ENCODE data around the gene MAP3K10.

MAP3K10 gene

DNA sequence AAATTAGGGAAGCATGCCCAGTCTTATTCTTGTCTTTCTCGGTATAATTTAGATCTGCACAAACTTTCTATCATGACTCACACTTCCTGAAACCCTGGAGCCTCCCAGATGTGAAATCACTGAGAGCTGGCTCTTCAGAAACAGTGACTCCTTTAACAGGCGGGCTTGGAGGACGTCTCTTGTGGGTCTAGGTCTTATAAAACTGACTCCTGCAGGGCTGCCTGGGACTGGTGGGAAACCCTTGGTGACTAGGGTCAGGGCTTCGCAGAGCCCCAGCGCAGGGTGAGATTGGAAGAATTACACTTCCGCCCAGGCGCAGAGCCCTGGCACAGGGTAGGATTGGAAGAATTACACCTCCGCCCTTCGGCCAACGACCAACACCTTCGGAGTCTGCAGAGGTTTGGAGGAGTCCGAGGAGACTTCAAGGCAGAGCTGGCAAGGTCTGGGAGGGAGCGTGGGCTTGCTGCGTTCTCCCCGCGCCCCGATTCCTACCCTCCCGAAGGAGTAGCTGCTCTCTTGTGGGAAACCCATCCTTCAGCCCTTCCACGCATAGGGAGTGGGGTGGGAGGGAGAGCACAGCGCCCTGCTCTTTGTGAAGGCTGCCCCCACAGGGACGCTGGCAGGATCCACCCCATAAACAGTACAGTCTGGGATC lies 43.4 kb upstream of the MAP3K10 start (continued):
- TF ChIP-seq SP3 (tag by site-specific recombination; IDR thresholded peaks at IDR 0.05): no peak

DNA sequence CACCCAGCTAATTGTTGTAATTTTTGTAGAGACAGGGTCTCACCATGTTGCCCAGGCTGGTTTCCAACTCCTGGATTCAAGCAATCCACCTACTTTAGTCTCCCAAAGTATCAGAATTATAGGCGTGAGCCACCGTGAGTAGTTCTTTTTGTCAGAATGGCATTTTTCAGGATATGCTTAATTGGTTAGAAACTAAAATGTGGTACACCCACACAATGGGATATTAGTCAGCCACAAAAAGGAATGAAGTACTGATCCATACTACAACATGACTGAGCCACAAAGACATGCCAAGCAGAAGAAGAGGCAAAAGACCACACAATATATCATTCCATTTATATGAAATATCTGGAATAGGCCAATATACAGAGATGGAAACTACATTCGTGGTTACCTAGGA lies 41.7 kb upstream of the MAP3K10 start:
- Histone ChIP-seq H3K4me3 (ENCODE audit: low read depth, low read length) (no peak overlapping the region), H3K9me3 (ENCODE audit: control insufficient read depth, insufficient read depth, low read depth, low read length) (no peaks in the 10 kb centered on the region; the same call in 1 of the 2 replicates), H3K27ac (ENCODE audit: extremely low read depth, low read depth, low read length) (no peak overlapping the region), H3K36me3 (ENCODE audit: control insufficient read depth in 2 of 2, insufficient read depth in 1 of 2, low read length in 2 of 2) (no peaks in the 10 kb centered on the region; a peak in 1 of 3 replicates), H3K4me1 (ENCODE audit: control insufficient read depth, insufficient read depth, low read length) (no peaks in the 10 kb centered on the region; the same call in 1 of the 2 replicates)
- POLR2A ChIA-PET: no interaction called here
- TF ChIP-seq, protein P1, sequence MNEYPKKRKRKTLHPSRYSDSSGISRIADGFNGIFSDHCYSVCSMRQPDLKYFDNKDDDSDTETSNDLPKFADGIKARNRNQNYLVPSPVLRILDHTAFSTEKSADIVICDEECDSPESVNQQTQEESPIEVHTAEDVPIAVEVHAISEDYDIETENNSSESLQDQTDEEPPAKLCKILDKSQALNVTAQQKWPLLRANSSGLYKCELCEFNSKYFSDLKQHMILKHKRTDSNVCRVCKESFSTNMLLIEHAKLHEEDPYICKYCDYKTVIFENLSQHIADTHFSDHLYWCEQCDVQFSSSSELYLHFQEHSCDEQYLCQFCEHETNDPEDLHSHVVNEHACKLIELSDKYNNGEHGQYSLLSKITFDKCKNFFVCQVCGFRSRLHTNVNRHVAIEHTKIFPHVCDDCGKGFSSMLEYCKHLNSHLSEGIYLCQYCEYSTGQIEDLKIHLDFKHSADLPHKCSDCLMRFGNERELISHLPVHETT (tag by site-specific recombination; IDR thresholded peaks at IDR 0.05): no peak
- TF ChIP-seq ZNF132 (tag by site-specific recombination; IDR thresholded peaks at IDR 0.05; ENCODE audit: borderline replicate concordance) (no peak), ZNF202 (tag by site-specific recombination; IDR thresholded peaks at IDR 0.05; ENCODE audit: borderline replicate concordance) (no peak), GLI2 (tag by site-specific recombination; IDR thresholded peaks at IDR 0.05; ENCODE audit: borderline replicate concordance, low read depth) (no peak), ZNF239 (tag by site-specific recombination; IDR thresholded peaks at IDR 0.05) (no peak), ZNF549 (tag by site-specific recombination; IDR thresholded peaks at IDR 0.05) (no peak), ZNF391 (tag by site-specific recombination; IDR thresholded peaks at IDR 0.05; ENCODE audit: borderline replicate concordance, low read depth) (no peak), GLIS1 (tag by site-specific recombination; IDR thresholded peaks at IDR 0.05) (no peak), TCF7L2 (IDR thresholded peaks at IDR 0.05; ENCODE audit: borderline replicate concordance, low read depth, low read length) (no peak), ZNF768 (tag by site-specific recombination; IDR thresholded peaks at IDR 0.05) (no peak)
- TF ChIP-seq, protein P2, sequence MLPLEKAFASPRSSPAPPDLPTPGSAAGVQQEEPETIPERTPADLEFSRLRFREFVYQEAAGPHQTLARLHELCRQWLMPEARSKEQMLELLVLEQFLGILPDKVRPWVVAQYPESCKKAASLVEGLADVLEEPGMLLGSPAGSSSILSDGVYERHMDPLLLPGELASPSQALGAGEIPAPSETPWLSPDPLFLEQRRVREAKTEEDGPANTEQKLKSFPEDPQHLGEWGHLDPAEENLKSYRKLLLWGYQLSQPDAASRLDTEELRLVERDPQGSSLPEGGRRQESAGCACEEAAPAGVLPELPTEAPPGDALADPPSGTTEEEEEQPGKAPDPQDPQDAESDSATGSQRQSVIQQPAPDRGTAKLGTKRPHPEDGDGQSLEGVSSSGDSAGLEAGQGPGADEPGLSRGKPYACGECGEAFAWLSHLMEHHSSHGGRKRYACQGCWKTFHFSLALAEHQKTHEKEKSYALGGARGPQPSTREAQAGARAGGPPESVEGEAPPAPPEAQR (tag by site-specific recombination; IDR thresholded peaks at IDR 0.05): no peak
- TF ChIP-seq, protein P3, sequence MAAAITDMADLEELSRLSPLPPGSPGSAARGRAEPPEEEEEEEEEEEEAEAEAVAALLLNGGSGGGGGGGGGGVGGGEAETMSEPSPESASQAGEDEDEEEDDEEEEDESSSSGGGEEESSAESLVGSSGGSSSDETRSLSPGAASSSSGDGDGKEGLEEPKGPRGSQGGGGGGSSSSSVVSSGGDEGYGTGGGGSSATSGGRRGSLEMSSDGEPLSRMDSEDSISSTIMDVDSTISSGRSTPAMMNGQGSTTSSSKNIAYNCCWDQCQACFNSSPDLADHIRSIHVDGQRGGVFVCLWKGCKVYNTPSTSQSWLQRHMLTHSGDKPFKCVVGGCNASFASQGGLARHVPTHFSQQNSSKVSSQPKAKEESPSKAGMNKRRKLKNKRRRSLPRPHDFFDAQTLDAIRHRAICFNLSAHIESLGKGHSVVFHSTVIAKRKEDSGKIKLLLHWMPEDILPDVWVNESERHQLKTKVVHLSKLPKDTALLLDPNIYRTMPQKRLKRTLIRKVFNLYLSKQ (tag by site-specific recombination; IDR thresholded peaks at IDR 0.05; ENCODE audit: borderline replicate concordance): no peak
- CTCF ChIA-PET: interaction anchor here (0.6 kb wide), 1 partner anchor 314 kb away, joined by 3 read pairs; no protein-coding TSS in a partner anchor

DNA sequence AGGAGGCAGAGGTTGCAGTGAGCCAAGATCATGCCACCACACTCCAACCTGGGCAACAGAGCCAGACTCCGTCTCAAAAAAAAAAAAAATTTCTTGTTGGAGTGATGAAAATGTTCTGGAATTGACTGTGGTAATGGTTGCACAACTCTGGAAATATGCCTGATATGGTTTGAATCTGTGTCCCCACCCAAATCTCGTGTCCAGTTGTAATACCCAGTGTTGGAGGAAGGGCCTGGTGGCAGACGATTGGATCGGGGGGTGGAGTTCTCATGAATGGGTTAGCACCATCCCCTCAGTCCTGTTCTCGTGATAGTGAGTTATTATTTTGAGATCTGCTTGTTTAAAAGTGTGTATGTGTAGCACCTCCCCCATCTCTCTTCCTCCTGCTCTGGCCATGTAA lies 41.1 kb upstream of the MAP3K10 start:
- Histone ChIP-seq H3K4me1 (ENCODE audit: control insufficient read depth, insufficient read depth, low read length) (no peaks in the 10 kb centered on the region; the same call in 1 of the 2 replicates), H3K27ac (ENCODE audit: extremely low read depth, low read depth, low read length) (no peak overlapping the region), H3K9me3 (ENCODE audit: control insufficient read depth, insufficient read depth, low read depth, low read length) (no peaks in the 10 kb centered on the region; the same call in 1 of the 2 replicates), H3K36me3 (ENCODE audit: control insufficient read depth in 2 of 2, insufficient read depth in 1 of 2, low read length in 2 of 2) (no peaks in the 10 kb centered on the region; a peak in 1 of 3 replicates), H3K4me3 (ENCODE audit: low read depth, low read length) (no peak overlapping the region)
- ChIA-PET CTCF (interaction anchor here (0.7 to 7.8 kb wide), 3 partner anchors 9 to 78 kb away, joined by 4 to 58 read pairs (median 12); no protein-coding TSS in a partner anchor), POLR2A (no interaction called here)
- TF ChIP-seq GLIS2 (tag by site-specific recombination; IDR thresholded peaks at IDR 0.05) (no peak), ZNF610 (tag by site-specific recombination; IDR thresholded peaks at IDR 0.05; ENCODE audit: borderline replicate concordance) (no peak), ZNF248 (tag by site-specific recombination; IDR thresholded peaks at IDR 0.05) (no peak), OSR2 (tag by site-specific recombination; IDR thresholded peaks at IDR 0.05) (no peak), ZNF654 (tag by site-specific recombination; IDR thresholded peaks at IDR 0.05; ENCODE audit: low read depth) (no peak)
- TF ChIP-seq, protein P4, sequence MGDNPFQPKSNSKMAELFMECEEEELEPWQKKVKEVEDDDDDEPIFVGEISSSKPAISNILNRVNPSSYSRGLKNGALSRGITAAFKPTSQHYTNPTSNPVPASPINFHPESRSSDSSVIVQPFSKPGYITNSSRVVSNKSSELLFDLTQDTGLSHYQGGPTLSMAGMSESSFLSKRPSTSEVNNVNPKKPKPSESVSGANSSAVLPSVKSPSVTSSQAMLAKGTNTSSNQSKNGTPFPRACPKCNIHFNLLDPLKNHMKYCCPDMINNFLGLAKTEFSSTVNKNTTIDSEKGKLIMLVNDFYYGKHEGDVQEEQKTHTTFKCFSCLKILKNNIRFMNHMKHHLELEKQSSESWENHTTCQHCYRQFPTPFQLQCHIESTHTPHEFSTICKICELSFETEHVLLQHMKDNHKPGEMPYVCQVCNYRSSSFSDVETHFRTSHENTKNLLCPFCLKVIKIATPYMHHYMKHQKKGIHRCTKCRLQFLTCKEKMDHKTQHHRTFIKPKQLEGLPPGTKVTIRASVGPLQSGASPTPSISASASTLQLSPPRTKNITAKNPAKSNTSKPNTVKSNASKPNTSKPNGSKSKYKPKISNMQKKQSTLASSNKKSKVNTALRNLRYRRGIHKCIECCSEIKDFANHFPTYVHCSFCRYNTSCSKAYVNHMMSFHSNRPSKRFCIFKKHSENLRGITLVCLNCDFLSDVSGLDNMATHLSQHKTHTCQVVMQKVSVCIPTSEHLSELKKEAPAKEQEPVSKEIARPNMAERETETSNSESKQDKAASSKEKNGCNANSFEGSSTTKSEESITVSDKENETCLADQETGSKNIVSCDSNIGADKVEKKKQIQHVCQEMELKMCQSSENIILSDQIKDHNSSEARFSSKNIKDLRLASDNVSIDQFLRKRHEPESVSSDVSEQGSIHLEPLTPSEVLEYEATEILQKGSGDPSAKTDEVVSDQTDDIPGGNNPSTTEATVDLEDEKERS (tag by site-specific recombination; IDR thresholded peaks at IDR 0.05): no peak
